ENCODE data around the gene TREM2. TPM values are rescaled to one million over a fixed set of nuclear protein-coding genes. Genes with fewer than 3 reads are reported as not detected.
A peak's percentile ranks its signal among the peaks of the same experiment; 100 is the strongest.

Gene TREM2
- total RNA-seq, 2 donors from 2014 or later, result 3.6 TPM

GRCh38 chr6:41163419-41163717 is 452 bp upstream of the TREM2 start:
- Histone ChIP-seq H3K27me3 (no peaks in the 10 kb centered on the region), H3K27ac (no peak overlapping the region), H3K4me3 (no peak overlapping the region), H3K36me3 (replicated peaks in 1 of 2; ENCODE audit: insufficient read depth in 1 of 2, low read depth in 2 of 2) (no peaks in the 10 kb centered on the region), H3K4me1 (no peaks in the 10 kb centered on the region), H3K9me3 (no peaks in the 10 kb centered on the region)
- intact Hi-C loops (cut with DNase I), result no loop called here
- WGBS, 2 donors, result 100% methylated on average over 1 of the region's 1 CpG; no CpG with 5 or more reads in 1 of the 2 donors
- no peak for TF ChIP-seq CTCF (IDR thresholded peaks at IDR 0.05)
- no peak for TF ChIP-seq POLR2A (IDR thresholded peaks at IDR 0.05)
- DNase-seq (no peak), ATAC-seq (no peak)

GRCh38 chr6:41161851-41162552 is 914 bp downstream of the TREM2 start:
- H3K9me3 ChIP-seq, result no peaks in the 10 kb centered on the region
- no peaks in the 10 kb centered on the region for H3K36me3 ChIP-seq (replicated peaks in 1 of 2; ENCODE audit: insufficient read depth in 1 of 2, low read depth in 2 of 2)
- H3K27ac ChIP-seq, result no peak overlapping the region
- intact Hi-C loops (cut with DNase I), result no loop called here
- H3K4me3 ChIP-seq, result no peak overlapping the region
- DNase-seq (peak in 1 of 4 donors; percentile 20), ATAC-seq (no peak)
- no peaks in the 10 kb centered on the region for H3K4me1 ChIP-seq
- WGBS, 2 donors, result 61 to 65% methylated on average over 13 of the region's 13 CpGs
- TF ChIP-seq POLR2A (IDR thresholded peaks at IDR 0.05) (no peak), CTCF (IDR thresholded peaks at IDR 0.05) (no peak)
- no peaks in the 10 kb centered on the region for H3K27me3 ChIP-seq

- Histone ChIP-seq H3K36me3 (replicated peaks in 1 of 2; ENCODE audit: insufficient read depth in 1 of 2, low read depth in 2 of 2) (no peaks in the 10 kb centered on the region), H3K4me3 (no peak overlapping the region), H3K27ac (no peak overlapping the region), H3K9me3 (no peaks in the 10 kb centered on the region), H3K27me3 (no peaks in the 10 kb centered on the region), H3K4me1 (no peaks in the 10 kb centered on the region)
- DNase-seq, result no peak
- TF ChIP-seq POLR2A (IDR thresholded peaks at IDR 0.05) (no peak), CTCF (IDR thresholded peaks at IDR 0.05) (no peak)
- ATAC-seq, result no peak
- intact Hi-C loops (cut with DNase I), result no loop called here
- 79 to 94% methylated on average over 5 to 10 of the region's 10 CpGs for WGBS, 2 donors
Measured at GRCh38 chr6:41161380-41161779, 1.5 kb downstream of the TREM2 start.

GRCh38 chr6:41160933-41161332 is 2.0 kb downstream of the TREM2 start:
- H3K4me3 ChIP-seq, result no peak overlapping the region
- H3K36me3 ChIP-seq (replicated peaks in 1 of 2; ENCODE audit: insufficient read depth in 1 of 2, low read depth in 2 of 2), result no peaks in the 10 kb centered on the region
- no peak overlapping the region for H3K27ac ChIP-seq
- no peak for ATAC-seq
- no peak for DNase-seq
- WGBS, 2 donors, result 61 to 73% methylated on average over 3 of the region's 3 CpGs
- H3K9me3 ChIP-seq, result no peaks in the 10 kb centered on the region
- H3K4me1 ChIP-seq, result no peaks in the 10 kb centered on the region
- TF ChIP-seq CTCF (IDR thresholded peaks at IDR 0.05), result no peak
- no peak for TF ChIP-seq POLR2A (IDR thresholded peaks at IDR 0.05)
- H3K27me3 ChIP-seq, result no peaks in the 10 kb centered on the region
- intact Hi-C loops (cut with DNase I), result no loop called here

- intact Hi-C loops (cut with DNase I), result no loop called here
- no peaks in the 10 kb centered on the region for H3K4me1 ChIP-seq
- DNase-seq (no peak), ATAC-seq (no peak)
- H3K27me3 ChIP-seq, result no peaks in the 10 kb centered on the region
- TF ChIP-seq CTCF (IDR thresholded peaks at IDR 0.05), result no peak
- TF ChIP-seq POLR2A (IDR thresholded peaks at IDR 0.05), result no peak
- WGBS, 2 donors, result 45 to 55% methylated on average over 4 to 9 of the region's 12 CpGs
- H3K36me3 ChIP-seq (replicated peaks in 1 of 2; ENCODE audit: insufficient read depth in 1 of 2, low read depth in 2 of 2), result no peaks in the 10 kb centered on the region
- no peak overlapping the region for H3K27ac ChIP-seq
- H3K9me3 ChIP-seq, result no peaks in the 10 kb centered on the region
- no peak overlapping the region for H3K4me3 ChIP-seq
Measured at GRCh38 chr6:41159415-41160082, 3.4 kb downstream of the TREM2 start.

All from body of pancreas (tissue), 4 donors.